ENCODE results near the gene KIAA1191. TPM values are rescaled to one million over a fixed set of nuclear protein-coding genes. Genes with fewer than 3 reads are reported as not detected.

KIAA1191 gene
- total and polyA plus RNA-seq, 9 of the 15 experiments (the other 6 are each of a cell fraction or from before 2014, with no cell fraction given): 31.0 to 80.2 (median 45.7) TPM

- no peak overlapping the region for H3K4me3 ChIP-seq
- no TSS peak for BruUV-seq (replicated peaks)
- no peak overlapping the region for H3K9ac ChIP-seq (ENCODE audit: insufficient read depth in 1 of 2, low read depth in 2 of 2, low read length in 2 of 2)
- FAIRE-seq (no peak), ATAC-seq (no peak), DNase-seq (ENCODE audit: extremely low read depth in 1 of 4, low spot score in 3 of 4) (peak in 2 of 4 experiments; percentile 6 to 9)
- no peak overlapping the region for H3K4me2 ChIP-seq (ENCODE audit: insufficient read depth, low read length)
- 86% methylated on average over 4 of the region's 4 CpGs for WGBS (ENCODE audit: insufficient coverage, low coverage, missing lambda C conversion rate)
- ChIA-PET POLR2A (interaction anchor here (0.7 to 1.2 kb wide), 2 partner anchors 15 to 127 kb away, joined by 3 read pairs; partner anchors contain the start of gene RNF44), CTCF (ENCODE audit: low intra/inter-chr PET ratio) (no interaction called here)
- in situ Hi-C loops (cut with MboI): no loop called here
- H3K79me2 ChIP-seq (ENCODE audit: control insufficient read depth, insufficient read depth, low read length): peaks cover 6% of the 10 kb centered on the region; the same call in 2 of the 3 replicates
- no peak overlapping the region for H3K27ac ChIP-seq (ENCODE audit: extremely low read depth, low read depth, low read length)
- peaks cover 39% of the 10 kb centered on the region; the same call in 2 of the 3 replicates for H3K36me3 ChIP-seq (ENCODE audit: control insufficient read depth, insufficient read depth, low read length)
- peaks cover 9% of the 10 kb centered on the region; the same call in 1 of the 2 replicates for H4K20me1 ChIP-seq (replicated peaks; ENCODE audit: control insufficient read depth, insufficient read depth, low read length)
- no peaks in the 10 kb centered on the region for H3K9me3 ChIP-seq (replicated peaks; ENCODE audit: control insufficient read depth, insufficient read depth, low read depth, low read length)
- no peaks in the 10 kb centered on the region; a peak in 2 of 5 replicates for H3K4me1 ChIP-seq (replicated peaks in 1 of 2; ENCODE audit: control insufficient read depth in 2 of 2, insufficient read depth in 2 of 2, low read length in 2 of 2)
- H2AFZ ChIP-seq (ENCODE audit: low read depth, low read length): no peak overlapping the region
- no peaks in the 10 kb centered on the region for H3K27me3 ChIP-seq (ENCODE audit: control insufficient read depth in 2 of 2, insufficient read depth in 2 of 2, low read length in 2 of 2)
- peaks cover 4% of the 10 kb centered on the region for H3K9me1 ChIP-seq (ENCODE audit: control insufficient read depth, insufficient read depth, low read length)
- intact Hi-C loops (cut with micrococcal nuclease): loop anchor here (10.0 kb wide), 1 partner anchor 75 kb away; no protein-coding TSS in a partner anchor
- TF ChIP-seq HBP1 (CRISPR knock-in tag; IDR thresholded peaks at IDR 0.05) (no peak), ELF1 (tag; IDR thresholded peaks at IDR 0.05) (no peak), FOSL1 (tag; conservative IDR thresholded peaks at IDR 0.05) (no peak), BHLHE40 (IDR thresholded peaks at IDR 0.05; ENCODE audit: low read length) (no peak), ZNF707 (CRISPR knock-in tag; conservative IDR thresholded peaks at IDR 0.05) (no peak), ZNF318 (IDR thresholded peaks at IDR 0.05; ENCODE audit: borderline replicate concordance in 1 of 2, low read depth in 1 of 2) (no peak), NCOA4 (IDR thresholded peaks at IDR 0.05; ENCODE audit: partially characterized antibody) (no peak), PYGO2 (tag; IDR thresholded peaks at IDR 0.05) (no peak), CBFB (CRISPR knock-in tag; IDR thresholded peaks at IDR 0.05) (no peak)
- TF ChIP-seq, protein P1, sequence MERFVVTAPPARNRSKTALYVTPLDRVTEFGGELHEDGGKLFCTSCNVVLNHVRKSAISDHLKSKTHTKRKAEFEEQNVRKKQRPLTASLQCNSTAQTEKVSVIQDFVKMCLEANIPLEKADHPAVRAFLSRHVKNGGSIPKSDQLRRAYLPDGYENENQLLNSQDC (CRISPR knock-in tag; IDR thresholded peaks at IDR 0.05): no peak
These were observed 48.2 kb upstream of the KIAA1191 start for GRCh38 chr5:176409765-176410164.
